IPS-20b (cell line): Measurements from ENCODE around the gene C10orf88.
A peak's percentile ranks its signal among the peaks of the same experiment; 100 is the strongest.

Experiments used
- H3K27ac ChIP-seq: one replicate; pipeline ENCODE4 v1.5.1; 2013; ENCODE audit warnings: low read length
- H3K27me3 ChIP-seq: 2 replicates; pipeline ENCODE4 v1.6.1; 2013; ENCODE audit warnings: mild to moderate bottlenecking, low read length, inconsistent platforms; ENCODE audit not compliant: insufficient read depth
- H3K36me3 ChIP-seq: 2 replicates; pipeline ENCODE4 v1.6.1; 2013; ENCODE audit warnings: low read depth, mild to moderate bottlenecking, inconsistent platforms, low read length, moderate library complexity; ENCODE audit not compliant: insufficient read depth
- H3K4me1 ChIP-seq: 2 replicates; pipeline ENCODE4 v1.6.1; 2013; ENCODE audit warnings: mild to moderate bottlenecking, control low read depth, inconsistent platforms, low read length, moderate library complexity; ENCODE audit not compliant: insufficient read depth
- H3K4me3 ChIP-seq: 2 replicates; pipeline ENCODE4 v1.5.1; 2013; ENCODE audit warnings: mild to moderate bottlenecking, low read length, inconsistent platforms
- H3K9ac ChIP-seq: 2 replicates; pipeline ENCODE4 v1.6.1; 2013; ENCODE audit warnings: low read depth, mild to moderate bottlenecking, inconsistent platforms, low read length, moderate library complexity
- H3K9me3 ChIP-seq: 2 replicates; pipeline ENCODE4 v1.6.1; 2013; ENCODE audit warnings: mild to moderate bottlenecking, low read depth, low read length, inconsistent platforms; ENCODE audit not compliant: insufficient read depth

C10orf88 gene

GRCh38 chr10:122953902-122954730 is at the start of gene C10orf88:
Gene C10orf88 (minus strand): TSS chr10:122954227. CDS start chr10:122954178, 49 bp downstream.
- Histone ChIP-seq H3K9ac (peak within 1 kb of the TSS; percentile 69; the same call in 1 of the 2 replicates), H3K4me3 (peak within 1 kb of the TSS; percentile 69), H3K4me1 (no peaks in the 10 kb centered on the region), H3K9me3 (peaks cover 10% of the 10 kb centered on the region), H3K36me3 (peaks cover 13% of the 10 kb centered on the region; the same call in 1 of the 2 replicates), H3K27me3 (peaks cover 32% of the 10 kb centered on the region), H3K27ac (no peak within 1 kb of the TSS)

GRCh38 chr10:123001370-123001769 is 47.3 kb upstream of the C10orf88 start:
- H3K4me1 ChIP-seq: no peaks in the 10 kb centered on the region
- H3K36me3 ChIP-seq: peaks cover 21% of the 10 kb centered on the region; the same call in 1 of the 2 replicates
- H3K9me3 ChIP-seq: no peaks in the 10 kb centered on the region
- no peak overlapping the region for H3K9ac ChIP-seq
- H3K27ac ChIP-seq: no peak overlapping the region
- H3K27me3 ChIP-seq: no peaks in the 10 kb centered on the region
- no peak overlapping the region for H3K4me3 ChIP-seq

GRCh38 chr10:123000155-123000554 is 46.1 kb upstream of the C10orf88 start:
- Histone ChIP-seq H3K4me3 (no peak overlapping the region), H3K27ac (no peak overlapping the region), H3K4me1 (no peaks in the 10 kb centered on the region), H3K27me3 (no peaks in the 10 kb centered on the region), H3K36me3 (peaks cover 28% of the 10 kb centered on the region), H3K9ac (no peak overlapping the region), H3K9me3 (no peaks in the 10 kb centered on the region)

GRCh38 chr10:122999347-122999746 is 45.3 kb upstream of the C10orf88 start:
- Histone ChIP-seq H3K4me1 (no peaks in the 10 kb centered on the region), H3K4me3 (no peak overlapping the region), H3K36me3 (peaks cover 36% of the 10 kb centered on the region), H3K9me3 (no peaks in the 10 kb centered on the region), H3K9ac (no peak overlapping the region), H3K27ac (no peak overlapping the region), H3K27me3 (no peaks in the 10 kb centered on the region)

GRCh38 chr10:122998934-122999333 is 44.9 kb upstream of the C10orf88 start:
- H3K9me3 ChIP-seq: no peaks in the 10 kb centered on the region
- no peaks in the 10 kb centered on the region for H3K4me1 ChIP-seq
- no peak overlapping the region for H3K4me3 ChIP-seq
- H3K36me3 ChIP-seq: peaks cover 40% of the 10 kb centered on the region
- H3K27ac ChIP-seq: no peak overlapping the region
- H3K27me3 ChIP-seq: no peaks in the 10 kb centered on the region
- H3K9ac ChIP-seq: no peak overlapping the region

GRCh38 chr10:122998360-122998917 is 44.4 kb upstream of the C10orf88 start:
- no peak overlapping the region for H3K9ac ChIP-seq
- H3K27me3 ChIP-seq: no peaks in the 10 kb centered on the region
- no peaks in the 10 kb centered on the region for H3K4me1 ChIP-seq
- H3K9me3 ChIP-seq: no peaks in the 10 kb centered on the region
- peaks cover 44% of the 10 kb centered on the region for H3K36me3 ChIP-seq
- H3K4me3 ChIP-seq: no peak overlapping the region
- H3K27ac ChIP-seq: no peak overlapping the region

GRCh38 chr10:122997864-122998263 is 43.8 kb upstream of the C10orf88 start:
- Histone ChIP-seq H3K9ac (no peak overlapping the region), H3K9me3 (no peaks in the 10 kb centered on the region), H3K4me1 (no peaks in the 10 kb centered on the region), H3K27me3 (no peaks in the 10 kb centered on the region), H3K4me3 (no peak overlapping the region), H3K27ac (no peak overlapping the region), H3K36me3 (peaks cover 44% of the 10 kb centered on the region)

- Histone ChIP-seq H3K27me3 (no peaks in the 10 kb centered on the region), H3K4me3 (no peak overlapping the region), H3K9me3 (no peaks in the 10 kb centered on the region), H3K36me3 (peaks cover 58% of the 10 kb centered on the region), H3K27ac (no peak overlapping the region), H3K4me1 (no peaks in the 10 kb centered on the region), H3K9ac (no peak overlapping the region)
Measured at GRCh38 chr10:122995936-122996335, 41.9 kb upstream of the C10orf88 start.

GRCh38 chr10:122993797-122994336 is 39.8 kb upstream of the C10orf88 start:
- H3K9ac ChIP-seq: no peak overlapping the region
- H3K27me3 ChIP-seq: no peaks in the 10 kb centered on the region
- no peak overlapping the region for H3K4me3 ChIP-seq
- peaks cover 66% of the 10 kb centered on the region for H3K36me3 ChIP-seq
- no peaks in the 10 kb centered on the region for H3K9me3 ChIP-seq
- no peak overlapping the region for H3K27ac ChIP-seq
- H3K4me1 ChIP-seq: no peaks in the 10 kb centered on the region

- H3K9ac ChIP-seq: no peak overlapping the region
- H3K27me3 ChIP-seq: no peaks in the 10 kb centered on the region
- no peaks in the 10 kb centered on the region for H3K4me1 ChIP-seq
- no peak overlapping the region for H3K27ac ChIP-seq
- H3K9me3 ChIP-seq: no peaks in the 10 kb centered on the region
- no peak overlapping the region for H3K4me3 ChIP-seq
- peaks cover 54% of the 10 kb centered on the region for H3K36me3 ChIP-seq
Measured at GRCh38 chr10:122992031-122992585, 38.1 kb upstream of the C10orf88 start.

GRCh38 chr10:122990278-122990677 is 36.3 kb upstream of the C10orf88 start:
- no peak overlapping the region for H3K4me3 ChIP-seq
- H3K9me3 ChIP-seq: no peaks in the 10 kb centered on the region
- peaks cover 45% of the 10 kb centered on the region for H3K36me3 ChIP-seq
- no peaks in the 10 kb centered on the region for H3K27me3 ChIP-seq
- no peak overlapping the region for H3K9ac ChIP-seq
- H3K27ac ChIP-seq: no peak overlapping the region
- H3K4me1 ChIP-seq: no peaks in the 10 kb centered on the region
